OCI-LY7 (cell line): Measurements from ENCODE around the gene DNAAF1. TPM values are rescaled to one million over a fixed set of nuclear protein-coding genes. Genes with fewer than 3 reads are reported as not detected.

ENCODE experiments used
- BruUV-seq: library from RNA; stranded (reverse); fragments of 400-500 nt; replicated peaks from 2 replicates; lab custom pipeline; 2021; lab: Mats Ljungman, UMichigan
- CTCF ChIA-PET: fragments of 300-600 bp; sonication (Branson Sonifier 250); formaldehyde crosslinking; loops from one replicate; lab custom pipeline; 2022; ENCODE audit warnings: antibody characterized with exemption; ENCODE audit not compliant: unreplicated experiment; lab: Charles Lee
- POLR2A ChIA-PET: fragments of 300-600 bp; sonication (Branson Sonifier 250); formaldehyde crosslinking; loops from one replicate; lab custom pipeline; 2022; ENCODE audit warnings: antibody characterized with exemption; lab: Charles Lee
- DNase-seq: peaks from one replicate; pipeline ENCODE4 v3.0.0-alpha.2; 2015; ENCODE audit warnings: low spot score
- H2AFZ ChIP-seq: fragments of 200-600 bp; sonication (generic), shearing (Covaris generic); 2 replicates; pipeline ENCODE4 v1.6.1; 2014; ENCODE audit warnings: mild to moderate bottlenecking, antibody characterized with exemption, low read length, moderate library complexity
- H3K27ac ChIP-seq: fragments of 200-600 bp; sonication (generic); 2 replicates; pipeline ENCODE4 v1.5.1; 2014; ENCODE audit warnings: mixed run types, low read depth, mild to moderate bottlenecking, moderate library complexity, low read length, inconsistent platforms; ENCODE audit not compliant: poor library complexity, severe bottlenecking
- H3K36me3 ChIP-seq: fragments of 200-600 bp; sonication (generic); 2 replicates; pipeline ENCODE4 v1.6.1; 2014; ENCODE audit warnings: mild to moderate bottlenecking, antibody characterized with exemption, low read length, moderate library complexity, mixed read lengths; ENCODE audit not compliant: insufficient read depth
- H3K4me1 ChIP-seq: fragments of 200-600 bp; sonication (generic); 2 replicates; pipeline ENCODE4 v1.5.1; 2014; ENCODE audit warnings: mild to moderate bottlenecking, low read length; ENCODE audit not compliant: insufficient read depth, poor library complexity, severe bottlenecking
- H3K4me2 ChIP-seq: fragments of 200-600 bp; sonication (generic); 2 replicates; pipeline ENCODE4 v1.6.1; 2014; ENCODE audit warnings: mild to moderate bottlenecking, low read length
- H3K4me3 ChIP-seq: fragments of 200-600 bp; sonication (generic); 2 replicates; pipeline ENCODE4 v1.5.1; 2014; ENCODE audit warnings: mild to moderate bottlenecking, low read depth, low read length; ENCODE audit not compliant: poor library complexity, severe bottlenecking
- H3K79me2 ChIP-seq: fragments of 200-600 bp; sonication (generic); 2 replicates; pipeline ENCODE4 v1.6.1; 2016; ENCODE audit warnings: low read depth, mild to moderate bottlenecking, low read length, moderate library complexity, mixed read lengths; ENCODE audit not compliant: insufficient read depth
- H3K9me2 ChIP-seq: fragments of 200-600 bp; sonication (generic); 2 replicates; pipeline ENCODE4 v1.6.1; 2016; ENCODE audit warnings: mild to moderate bottlenecking, low read length, mixed read lengths; ENCODE audit not compliant: insufficient read depth
- H3K9me3 ChIP-seq: fragments of 200-600 bp; sonication (generic); 2 replicates; pipeline ENCODE4 v1.6.1; 2014; ENCODE audit warnings: mild to moderate bottlenecking, mixed run types, low read length, mixed read lengths
- H4K20me1 ChIP-seq: fragments of 200-600 bp; sonication (generic); 2 replicates; pipeline ENCODE4 v1.6.1; 2014; ENCODE audit warnings: mild to moderate bottlenecking, antibody characterized with exemption, low read length, moderate library complexity, mixed read lengths; ENCODE audit not compliant: insufficient read depth
- EZH2phosphoT487 ChIP-seq: fragments of 200-600 bp; sonication (generic); IDR thresholded peaks from 2 replicates; pipeline ENCODE4 v1.6.1; 2018; ENCODE audit warnings: low read depth, borderline replicate concordance, mild to moderate bottlenecking, mixed run types, antibody characterized with exemption, low read length, moderate library complexity, mixed read lengths
- intact Hi-C: fragments of 100-400 bp; cut with micrococcal nuclease; formaldehyde crosslinking; loops from one replicate; pipeline ENCODE4 v1.10.0; 2022; ENCODE audit not compliant: unreplicated experiment
- total RNA-seq, 2 experiments: library from RNA; depleted of rRNA in 1 of 2; stranded (reverse); fragments of >200 nt in 1 of 2; shearing (Covaris generic) in 1 of 2; gene quantifications; 2 replicates each; pipeline ENCODE4 v1.2.3, GENCODE V29; 2014 to 2022
- TF ChIP-seq, protein P1 (sequence below): fragments of 200-600 bp; sonication (generic); conservative IDR thresholded peaks from 2 replicates; pipeline ENCODE4 v1.5.1; 2014; ENCODE audit warnings: mild to moderate bottlenecking, antibody characterized with exemption, low read length, moderate library complexity, mixed read lengths

The DNAAF1 gene
- total RNA-seq, 2 experiments from 2014 or later, result 0.34 TPM; not detected in 1

DNA sequence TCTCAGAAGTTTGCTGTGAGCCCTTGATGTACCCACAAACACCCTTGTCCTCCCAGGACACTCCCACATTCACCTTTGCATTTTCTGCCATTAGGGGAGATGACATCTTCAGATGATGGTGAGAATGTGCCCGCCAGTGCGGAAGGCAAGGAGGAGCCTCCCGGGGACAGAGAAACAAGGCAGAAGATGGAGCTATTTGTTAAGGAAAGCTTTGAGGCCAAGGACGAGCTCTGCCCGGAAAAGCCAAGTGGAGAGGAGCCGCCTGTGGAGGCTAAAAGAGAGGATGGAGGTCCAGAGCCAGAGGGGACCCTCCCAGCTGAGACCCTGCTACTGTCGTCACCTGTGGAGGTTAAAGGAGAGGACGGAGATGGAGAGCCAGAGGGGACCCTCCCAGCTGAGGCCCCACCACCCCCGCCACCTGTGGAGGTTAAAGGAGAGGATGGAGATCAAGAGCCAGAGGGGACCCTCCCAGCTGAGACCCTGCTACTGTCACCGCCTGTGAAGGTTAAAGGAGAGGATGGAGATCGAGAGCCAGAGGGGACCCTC, 24.7 kb downstream of the DNAAF1 start:
- Histone ChIP-seq H3K9me3 (no peaks in the 10 kb centered on the region), H3K27ac (no peak overlapping the region), H2AFZ (no peak overlapping the region), H3K36me3 (no peaks in the 10 kb centered on the region), H4K20me1 (no peaks in the 10 kb centered on the region), H3K9me2 (no peaks in the 10 kb centered on the region), H3K4me1 (no peaks in the 10 kb centered on the region), H3K79me2 (no peaks in the 10 kb centered on the region), H3K4me3 (no peak overlapping the region), H3K4me2 (no peak overlapping the region)
- BruUV-seq, result no TSS peak
- ChIA-PET POLR2A (interaction anchor here (0.5 kb wide), 1 partner anchor 231 kb away, joined by 4 read pairs; no protein-coding TSS in a partner anchor), CTCF (no interaction called here)
- TF ChIP-seq, protein P1, sequence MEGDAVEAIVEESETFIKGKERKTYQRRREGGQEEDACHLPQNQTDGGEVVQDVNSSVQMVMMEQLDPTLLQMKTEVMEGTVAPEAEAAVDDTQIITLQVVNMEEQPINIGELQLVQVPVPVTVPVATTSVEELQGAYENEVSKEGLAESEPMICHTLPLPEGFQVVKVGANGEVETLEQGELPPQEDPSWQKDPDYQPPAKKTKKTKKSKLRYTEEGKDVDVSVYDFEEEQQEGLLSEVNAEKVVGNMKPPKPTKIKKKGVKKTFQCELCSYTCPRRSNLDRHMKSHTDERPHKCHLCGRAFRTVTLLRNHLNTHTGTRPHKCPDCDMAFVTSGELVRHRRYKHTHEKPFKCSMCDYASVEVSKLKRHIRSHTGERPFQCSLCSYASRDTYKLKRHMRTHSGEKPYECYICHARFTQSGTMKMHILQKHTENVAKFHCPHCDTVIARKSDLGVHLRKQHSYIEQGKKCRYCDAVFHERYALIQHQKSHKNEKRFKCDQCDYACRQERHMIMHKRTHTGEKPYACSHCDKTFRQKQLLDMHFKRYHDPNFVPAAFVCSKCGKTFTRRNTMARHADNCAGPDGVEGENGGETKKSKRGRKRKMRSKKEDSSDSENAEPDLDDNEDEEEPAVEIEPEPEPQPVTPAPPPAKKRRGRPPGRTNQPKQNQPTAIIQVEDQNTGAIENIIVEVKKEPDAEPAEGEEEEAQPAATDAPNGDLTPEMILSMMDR, result no peak
- TF ChIP-seq EZH2phosphoT487, result no peak
- intact Hi-C loops, result loop anchor here (10.0 kb wide), 1 partner anchor 215 kb away; the partner anchor contains the start of gene OSGIN1
- no peak for DNase-seq

DNA sequence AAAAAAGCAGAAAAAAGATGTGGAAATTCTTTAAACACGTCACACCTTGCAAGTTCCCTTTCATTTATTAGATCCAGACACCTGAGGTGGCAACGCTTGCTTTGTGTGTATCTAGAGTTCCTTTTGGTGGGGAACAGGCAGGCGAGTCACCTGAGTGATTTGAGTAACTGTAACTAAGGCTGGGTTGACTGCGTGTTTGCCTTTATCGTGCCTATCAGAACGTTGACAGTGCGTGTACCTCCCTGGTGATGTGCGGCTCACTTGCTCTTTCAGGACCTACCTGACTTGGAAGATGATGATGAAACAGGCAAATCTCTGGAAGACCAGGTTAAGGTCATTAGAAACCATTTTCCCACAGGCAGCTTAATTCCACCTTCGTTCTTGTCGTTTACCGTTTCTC, 29.3 kb downstream of the DNAAF1 start:
- no peaks in the 10 kb centered on the region; the same call in 1 of the 2 replicates for H4K20me1 ChIP-seq
- no peaks in the 10 kb centered on the region for H3K9me2 ChIP-seq
- no peak overlapping the region for H3K4me3 ChIP-seq
- H3K27ac ChIP-seq, result no peak overlapping the region
- no TSS peak for BruUV-seq
- no peak overlapping the region for H2AFZ ChIP-seq
- H3K36me3 ChIP-seq, result peaks cover 17% of the 10 kb centered on the region
- H3K9me3 ChIP-seq, result no peaks in the 10 kb centered on the region
- no peak overlapping the region for H3K4me2 ChIP-seq
- DNase-seq, result no peak
- ChIA-PET POLR2A (no interaction called here), CTCF (interaction anchor here (3.0 kb wide), 1 partner anchor 88 kb away, joined by 13 read pairs; no protein-coding TSS in a partner anchor)
- H3K4me1 ChIP-seq, result no peaks in the 10 kb centered on the region
- intact Hi-C loops, result loop anchor here (2.0 to 10.0 kb wide), 2 partner anchors 90 to 220 kb away; partner anchors contain the start of gene OSGIN1
- H3K79me2 ChIP-seq, result no peaks in the 10 kb centered on the region
- TF ChIP-seq, protein P1, result no peak
- no peak for TF ChIP-seq EZH2phosphoT487
